K562 (cell line): ENCODE results near the gene SMYD2.

ENCODE experiments used
- BDP1 ChIP-seq: IDR thresholded peaks from 3 replicates; pipeline ENCODE4 v1.6.1; 2011; ENCODE audit not compliant: insufficient read length, insufficient read depth
- HCFC1 ChIP-seq: IDR thresholded peaks from 2 replicates; pipeline ENCODE4 v1.6.1; 2012; ENCODE audit warnings: low read depth, low read length, improper control_type of control experiment
- HNRNPH1 ChIP-seq: fragments of 200-400 bp; formaldehyde crosslinking; optimal IDR thresholded peaks from 2 replicates; pipeline ENCODE3; 2017; ENCODE audit warnings: low read depth, mild to moderate bottlenecking, low read length, moderate library complexity
- POLR2AphosphoS5 ChIP-seq: IDR thresholded peaks from 2 replicates; pipeline ENCODE4 v1.6.1; 2011; ENCODE audit warnings: mild to moderate bottlenecking, low read depth, low read length, moderate library complexity; ENCODE audit not compliant: control insufficient read depth, insufficient read depth
- TEAD2 ChIP-seq: fragments of 450-650 bp; IDR thresholded peaks from 2 replicates; pipeline ENCODE4 v1.6.1; 2016; ENCODE audit warnings: missing genetic modification characterization, control low read depth, missing compliant biosample characterization
- THRAP3 ChIP-seq: fragments of 450-650 bp; IDR thresholded peaks from 2 replicates; pipeline ENCODE4 v1.6.1; 2016; ENCODE audit warnings: mild to moderate bottlenecking, inconsistent platforms, borderline replicate concordance
- ZNF175 ChIP-seq: fragments of 200-800 bp; sonication (Bioruptor generic); IDR thresholded peaks from 2 replicates; pipeline ENCODE4 v1.6.1; 2016; ENCODE audit warnings: low read depth, mild to moderate bottlenecking, missing genetic modification characterization, missing compliant biosample characterization
- TF ChIP-seq, protein P1 (sequence below), 3 experiments: IDR thresholded peaks in 2 of 3; conservative IDR thresholded peaks in 1 of 3; 2 replicates each; pipeline ENCODE4 v1.5.1; 2011 to 2012; ENCODE audit warnings: low read length in 3 of 3, mild to moderate bottlenecking in 3 of 3, control low read depth in 2 of 3, improper control_type of control experiment in 1 of 3, inconsistent platforms in 1 of 3, low read depth in 1 of 3, mixed read lengths in 1 of 3, moderate library complexity in 1 of 3; ENCODE audit not compliant: insufficient read depth in 2 of 3

- TF ChIP-seq, protein P1, sequence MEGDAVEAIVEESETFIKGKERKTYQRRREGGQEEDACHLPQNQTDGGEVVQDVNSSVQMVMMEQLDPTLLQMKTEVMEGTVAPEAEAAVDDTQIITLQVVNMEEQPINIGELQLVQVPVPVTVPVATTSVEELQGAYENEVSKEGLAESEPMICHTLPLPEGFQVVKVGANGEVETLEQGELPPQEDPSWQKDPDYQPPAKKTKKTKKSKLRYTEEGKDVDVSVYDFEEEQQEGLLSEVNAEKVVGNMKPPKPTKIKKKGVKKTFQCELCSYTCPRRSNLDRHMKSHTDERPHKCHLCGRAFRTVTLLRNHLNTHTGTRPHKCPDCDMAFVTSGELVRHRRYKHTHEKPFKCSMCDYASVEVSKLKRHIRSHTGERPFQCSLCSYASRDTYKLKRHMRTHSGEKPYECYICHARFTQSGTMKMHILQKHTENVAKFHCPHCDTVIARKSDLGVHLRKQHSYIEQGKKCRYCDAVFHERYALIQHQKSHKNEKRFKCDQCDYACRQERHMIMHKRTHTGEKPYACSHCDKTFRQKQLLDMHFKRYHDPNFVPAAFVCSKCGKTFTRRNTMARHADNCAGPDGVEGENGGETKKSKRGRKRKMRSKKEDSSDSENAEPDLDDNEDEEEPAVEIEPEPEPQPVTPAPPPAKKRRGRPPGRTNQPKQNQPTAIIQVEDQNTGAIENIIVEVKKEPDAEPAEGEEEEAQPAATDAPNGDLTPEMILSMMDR (IDR thresholded peaks at IDR 0.05 in 2 of 3, conservative IDR thresholded peaks at IDR 0.05 in 1 of 3; ENCODE audit: insufficient read depth in 2 of 3, low read depth in 1 of 3, low read length in 3 of 3): no peak
- TF ChIP-seq HCFC1 (no peak), ZNF175 (no peak), BDP1 (no peak), POLR2AphosphoS5 (no peak), TEAD2 (tag) (no peak), THRAP3 (no peak), HNRNPH1 (no peak)
Measured at GRCh38 chr1:214364386-214364785, 83.4 kb downstream of the SMYD2 start.
